DOHH2 (cell line): ENCODE results near the gene PAX2.

Experiments used
- H3F3A ChIP-seq: fragments of 200-600 bp; sonication (generic), shearing (Covaris generic); 2 replicates; pipeline ENCODE4 v1.6.0; 2016; ENCODE audit warnings: antibody characterized with exemption, mild to moderate bottlenecking; ENCODE audit not compliant: control insufficient read depth, insufficient read depth
- H3K27ac ChIP-seq: fragments of 200-600 bp; sonication (generic); 2 replicates; pipeline ENCODE4 v1.5.1; 2014; ENCODE audit warnings: low read depth, mild to moderate bottlenecking, low read length, moderate library complexity
- H3K27me3 ChIP-seq: fragments of 200-600 bp; sonication (generic); 2 replicates; pipeline ENCODE4 v1.6.1; 2014; ENCODE audit warnings: mild to moderate bottlenecking, low read length, mixed read lengths; ENCODE audit not compliant: control insufficient read depth
- H3K36me3 ChIP-seq: fragments of 200-600 bp; sonication (generic); 2 replicates; pipeline ENCODE4 v1.6.1; 2014; ENCODE audit warnings: mild to moderate bottlenecking, low read length, moderate library complexity, mixed read lengths; ENCODE audit not compliant: control insufficient read depth
- H3K4me1 ChIP-seq: fragments of 200-600 bp; sonication (generic); 2 replicates; pipeline ENCODE4 v1.6.1; 2014; ENCODE audit warnings: mild to moderate bottlenecking, low read length, mixed read lengths; ENCODE audit not compliant: control insufficient read depth
- H3K4me2 ChIP-seq: fragments of 200-600 bp; sonication (generic); 2 replicates; pipeline ENCODE4 v1.6.0; 2014; ENCODE audit warnings: mild to moderate bottlenecking, low read length, moderate library complexity
- H3K4me3 ChIP-seq: fragments of 200-600 bp; sonication (generic); 2 replicates; pipeline ENCODE4 v1.5.1; 2014; ENCODE audit warnings: mild to moderate bottlenecking, low read length, mixed read lengths
- H3K79me2 ChIP-seq: fragments of 200-600 bp; sonication (generic); 2 replicates; pipeline ENCODE4 v1.6.1; 2014; ENCODE audit warnings: mild to moderate bottlenecking, low read length, mixed read lengths; ENCODE audit not compliant: control insufficient read depth
- H3K9me2 ChIP-seq: fragments of 200-600 bp; sonication (generic); replicated peaks from 2 replicates; pipeline ENCODE4 v1.6.1; 2014; ENCODE audit warnings: mild to moderate bottlenecking, low read length, mixed read lengths; ENCODE audit not compliant: control insufficient read depth
- H3K9me3 ChIP-seq: fragments of 200-600 bp; sonication (generic); 2 replicates; pipeline ENCODE4 v1.6.1; 2014; ENCODE audit warnings: antibody characterized with exemption, low read length, mixed read lengths; ENCODE audit not compliant: control insufficient read depth, insufficient read depth
- H4K20me1 ChIP-seq: fragments of 200-600 bp; sonication (generic); 2 replicates; pipeline ENCODE4 v1.6.0; 2014; ENCODE audit warnings: low read depth, mild to moderate bottlenecking, antibody characterized with exemption, low read length, moderate library complexity; ENCODE audit not compliant: control insufficient read depth, insufficient read depth
- CTCF ChIP-seq: fragments of 200-600 bp; sonication (generic); IDR thresholded peaks from one replicate; pipeline ENCODE4 v1.5.1; 2014; ENCODE audit warnings: antibody characterized with exemption, mild to moderate bottlenecking, low read depth, low read length; ENCODE audit not compliant: poor library complexity, severe bottlenecking
- EZH2phosphoT487 ChIP-seq: fragments of 200-600 bp; sonication (generic); IDR thresholded peaks from 2 replicates; pipeline ENCODE4 v1.6.1; 2017; ENCODE audit warnings: borderline replicate concordance, mild to moderate bottlenecking, antibody characterized with exemption, low read length, moderate library complexity, mixed read lengths

Gene PAX2

GRCh38 chr10:100713859-100714565, 31.4 kb upstream of the PAX2 start:
- Histone ChIP-seq H3F3A (no peaks in the 10 kb centered on the region), H3K27me3 (peaks cover 48% of the 10 kb centered on the region)
- TF ChIP-seq EZH2phosphoT487: no peak
- TF ChIP-seq CTCF: no peak

GRCh38 chr10:100714566-100714950, 30.8 kb upstream of the PAX2 start:
- Histone ChIP-seq H3K9me2 (no peaks in the 10 kb centered on the region), H3K36me3 (no peaks in the 10 kb centered on the region), H3F3A (no peaks in the 10 kb centered on the region), H3K4me1 (no peaks in the 10 kb centered on the region), H3K27ac (no peak overlapping the region), H3K27me3 (peaks cover 44% of the 10 kb centered on the region), H3K4me3 (no peak overlapping the region), H4K20me1 (no peaks in the 10 kb centered on the region), H3K79me2 (no peaks in the 10 kb centered on the region), H3K9me3 (no peaks in the 10 kb centered on the region), H3K4me2 (no peak overlapping the region)
- TF ChIP-seq CTCF: no peak
- TF ChIP-seq EZH2phosphoT487: no peak

More at GRCh38 chr10:100713859-100714565, 31.4 kb upstream of the PAX2 start:
- Histone ChIP-seq H3K9me3 (no peaks in the 10 kb centered on the region), H3K27ac (no peak overlapping the region), H3K4me3 (no peak overlapping the region), H3K9me2 (no peaks in the 10 kb centered on the region), H3K79me2 (no peaks in the 10 kb centered on the region), H3K4me1 (no peaks in the 10 kb centered on the region), H4K20me1 (no peaks in the 10 kb centered on the region), H3K4me2 (no peak overlapping the region), H3K36me3 (no peaks in the 10 kb centered on the region)

GRCh38 chr10:100715101-100715444, 30.3 kb upstream of the PAX2 start:
- no peaks in the 10 kb centered on the region for H3F3A ChIP-seq
- H3K9me2 ChIP-seq: no peaks in the 10 kb centered on the region
- H4K20me1 ChIP-seq: no peaks in the 10 kb centered on the region
- peaks cover 45% of the 10 kb centered on the region for H3K27me3 ChIP-seq
- H3K79me2 ChIP-seq: no peaks in the 10 kb centered on the region
- H3K4me1 ChIP-seq: no peaks in the 10 kb centered on the region
- no peak overlapping the region for H3K27ac ChIP-seq
- H3K4me2 ChIP-seq: no peak overlapping the region
- no peak overlapping the region for H3K4me3 ChIP-seq
- H3K9me3 ChIP-seq: no peaks in the 10 kb centered on the region
- no peaks in the 10 kb centered on the region for H3K36me3 ChIP-seq
- TF ChIP-seq CTCF (no peak), EZH2phosphoT487 (no peak)
